HG02943 (cell line): ENCODE data around the gene CASK.
"Not testable (repeated sequence)": the region's sequence is repeated elsewhere in the genome, so short reads cannot be mapped to it uniquely, and the experiment has no call there.

Experiments
- ATAC-seq: cut with Tn5 transposase; IDR thresholded peaks from one replicate; pipeline ENCODE4 v1.9.1; 2021; ENCODE audit warnings: mild to moderate bottlenecking, low read depth, moderate library complexity; ENCODE audit not compliant: unreplicated experiment

CASK gene

GRCh38 chrX:41664375-41664901 is 258.9 kb downstream of the CASK start:
- peak; percentile 81 for ATAC-seq

GRCh38 chrX:41661366-41662095 is 261.8 kb downstream of the CASK start:
- no peak for ATAC-seq

GRCh38 chrX:41655631-41656030 is 267.7 kb downstream of the CASK start:
- ATAC-seq, result no peak

- no peak for ATAC-seq
Measured at GRCh38 chrX:41655101-41655500, 268.3 kb downstream of the CASK start.

GRCh38 chrX:41653125-41653524 is 270.2 kb downstream of the CASK start:
- no peak for ATAC-seq

- ATAC-seq, result not testable (repeated sequence)
Measured at GRCh38 chrX:41646201-41646600, 277.2 kb downstream of the CASK start.

- no peak for ATAC-seq
Measured at GRCh38 chrX:41634284-41634683, 289.1 kb downstream of the CASK start.

GRCh38 chrX:41630091-41630490 is 293.3 kb downstream of the CASK start:
- no peak for ATAC-seq

GRCh38 chrX:41629539-41629938 is 293.8 kb downstream of the CASK start:
- ATAC-seq, result no peak

GRCh38 chrX:41621222-41621723 is 302.1 kb downstream of the CASK start:
- ATAC-seq, result no peak

- ATAC-seq, result no peak
Measured at GRCh38 chrX:41619221-41619620, 304.1 kb downstream of the CASK start.

- ATAC-seq, result no peak
Measured at GRCh38 chrX:41616935-41617334, 306.4 kb downstream of the CASK start.

- no peak for ATAC-seq
Measured at GRCh38 chrX:41616255-41616654, 307.1 kb downstream of the CASK start.

GRCh38 chrX:41608244-41608643 is 315.1 kb downstream of the CASK start:
- ATAC-seq, result no peak

- no peak for ATAC-seq
Measured at GRCh38 chrX:41607264-41607832, 316.0 kb downstream of the CASK start.

- ATAC-seq, result not testable (repeated sequence)
Measured at GRCh38 chrX:41606057-41606456, 317.3 kb downstream of the CASK start.

- ATAC-seq, result no peak
Measured at GRCh38 chrX:41604766-41605543, 318.4 kb downstream of the CASK start.

GRCh38 chrX:41604177-41604576 is 319.2 kb downstream of the CASK start:
- no peak for ATAC-seq

- ATAC-seq, result no peak
Measured at GRCh38 chrX:41603596-41603995, 319.8 kb downstream of the CASK start.

- no peak for ATAC-seq
Measured at GRCh38 chrX:41602816-41603345, 320.5 kb downstream of the CASK start.

GRCh38 chrX:41600291-41600690 is 323.1 kb downstream of the CASK start:
- no peak for ATAC-seq
